ENCODE results near the gene SLC35F6.

DNA sequence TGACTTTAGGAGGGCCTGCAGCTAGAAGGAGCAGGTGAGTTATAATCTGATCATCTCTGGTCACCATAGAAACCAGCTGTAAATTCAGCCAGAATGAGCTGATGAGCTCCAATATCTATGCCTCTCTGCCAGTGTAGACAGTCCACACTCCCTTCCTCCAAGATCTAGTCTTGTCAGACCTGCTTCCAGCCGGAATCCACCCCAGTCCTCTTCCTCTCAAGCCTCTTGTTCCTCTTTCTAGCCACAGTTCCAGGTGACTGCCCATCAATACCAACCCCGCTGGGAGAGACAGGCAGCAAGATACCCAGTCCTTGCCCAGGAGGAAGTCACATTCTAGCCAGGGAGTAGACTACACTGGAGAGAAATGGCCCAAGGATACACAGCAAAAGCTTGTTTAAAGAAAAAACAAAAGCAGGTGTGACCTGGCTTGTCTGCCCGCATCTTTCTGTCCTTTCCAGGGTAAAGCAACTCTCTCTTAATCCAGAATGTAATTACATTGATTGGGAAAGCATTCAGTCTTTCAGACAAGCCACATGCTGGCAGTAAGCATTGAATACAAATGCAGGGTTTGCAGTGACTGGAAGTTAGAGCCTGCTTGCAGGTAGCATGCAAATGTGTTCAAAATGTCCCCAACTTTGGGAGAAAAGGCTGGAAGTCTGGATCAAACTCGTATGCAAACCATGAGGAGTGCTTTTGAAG, 9.0 kb upstream of the SLC35F6 start:
- TF ChIP-seq, protein P1, sequence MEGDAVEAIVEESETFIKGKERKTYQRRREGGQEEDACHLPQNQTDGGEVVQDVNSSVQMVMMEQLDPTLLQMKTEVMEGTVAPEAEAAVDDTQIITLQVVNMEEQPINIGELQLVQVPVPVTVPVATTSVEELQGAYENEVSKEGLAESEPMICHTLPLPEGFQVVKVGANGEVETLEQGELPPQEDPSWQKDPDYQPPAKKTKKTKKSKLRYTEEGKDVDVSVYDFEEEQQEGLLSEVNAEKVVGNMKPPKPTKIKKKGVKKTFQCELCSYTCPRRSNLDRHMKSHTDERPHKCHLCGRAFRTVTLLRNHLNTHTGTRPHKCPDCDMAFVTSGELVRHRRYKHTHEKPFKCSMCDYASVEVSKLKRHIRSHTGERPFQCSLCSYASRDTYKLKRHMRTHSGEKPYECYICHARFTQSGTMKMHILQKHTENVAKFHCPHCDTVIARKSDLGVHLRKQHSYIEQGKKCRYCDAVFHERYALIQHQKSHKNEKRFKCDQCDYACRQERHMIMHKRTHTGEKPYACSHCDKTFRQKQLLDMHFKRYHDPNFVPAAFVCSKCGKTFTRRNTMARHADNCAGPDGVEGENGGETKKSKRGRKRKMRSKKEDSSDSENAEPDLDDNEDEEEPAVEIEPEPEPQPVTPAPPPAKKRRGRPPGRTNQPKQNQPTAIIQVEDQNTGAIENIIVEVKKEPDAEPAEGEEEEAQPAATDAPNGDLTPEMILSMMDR (IDR thresholded peaks at IDR 0.05), result no peak
- TF ChIP-seq POLR2A (IDR thresholded peaks at IDR 0.05), result no peak
